Lower lobe of right lung (tissue), 2 donors: ENCODE measurements around the gene PLS3. TPM values are rescaled to one million over a fixed set of nuclear protein-coding genes. Genes with fewer than 3 reads are reported as not detected.

Experiments used
- ATAC-seq, 2 donors: fragments of 200-7000 bp; cut with Tn5 transposase; one replicate each; pipeline ENCODE4 v1.9.1; 2020 to 2022; ENCODE audit warnings: mild to moderate bottlenecking in 2 of 2, moderate library complexity in 2 of 2
- DNase-seq: peaks from one replicate; pipeline ENCODE4 v3.0.0-alpha.2; 2020
- H3K27ac ChIP-seq: fragments of 200-600 bp; one replicate; pipeline ENCODE4 v1.8.0; 2022
- H3K27me3 ChIP-seq: fragments of 200-600 bp; one replicate; pipeline ENCODE4 v1.8.0; 2022; ENCODE audit warnings: low read depth
- H3K36me3 ChIP-seq: fragments of 200-600 bp; one replicate; pipeline ENCODE4 v1.8.0; 2022; ENCODE audit warnings: mild to moderate bottlenecking
- H3K4me1 ChIP-seq: fragments of 200-600 bp; one replicate; pipeline ENCODE4 v1.8.0; 2022
- H3K4me3 ChIP-seq: fragments of 200-600 bp; one replicate; pipeline ENCODE4 v1.8.0; 2022; ENCODE audit warnings: mild to moderate bottlenecking
- H3K9me3 ChIP-seq: fragments of 200-600 bp; one replicate; pipeline ENCODE4 v1.8.0; 2022
- CTCF ChIP-seq: fragments of 200-600 bp; IDR thresholded peaks from one replicate; pipeline ENCODE4 v1.8.0; 2022; ENCODE audit warnings: antibody characterized with exemption, mild to moderate bottlenecking
- intact Hi-C: fragments of 100-400 bp; cut with DNase I; formaldehyde crosslinking; loops from one replicate; pipeline ENCODE4 v1.11.0; 2022
- total RNA-seq: library from RNA; stranded (reverse); fragmentation: NEBNext Ultra II Directional; extraction: Animal tissue kit (Norgen Biotek cat#: 25700); gene quantifications from one replicate; pipeline ENCODE4 v1.2.1, GENCODE V29; 2021
- donor health status: DM: no; HTN: yes; CAD: no; lungs with severe emphysema.

The PLS3 gene
- total RNA-seq, 1 donor from 2014 or later = 138 TPM

- no peak for ATAC-seq
- peaks cover 8% of the 10 kb centered on the region for H3K4me1 ChIP-seq
- peak overlapping the region; percentile 11 for H3K27ac ChIP-seq
- no peak for TF ChIP-seq CTCF
- intact Hi-C loops = no loop called here
- no peaks in the 10 kb centered on the region for H3K36me3 ChIP-seq
- H3K27me3 ChIP-seq = no peaks in the 10 kb centered on the region
- no peaks in the 10 kb centered on the region for H3K9me3 ChIP-seq
- DNase-seq = no peak
- peak overlapping the region; percentile 39 for H3K4me3 ChIP-seq
These were observed 34.1 kb downstream of the PLS3 start for GRCh38 chrX:115595049-115595448.

- ATAC-seq = no peak
- H3K27me3 ChIP-seq = no peaks in the 10 kb centered on the region
- no peak overlapping the region for H3K27ac ChIP-seq
- no peak overlapping the region for H3K4me3 ChIP-seq
- H3K36me3 ChIP-seq = no peaks in the 10 kb centered on the region
- TF ChIP-seq CTCF = no peak
- DNase-seq = no peak
- peaks cover 8% of the 10 kb centered on the region for H3K4me1 ChIP-seq
- intact Hi-C loops = no loop called here
- H3K9me3 ChIP-seq = no peaks in the 10 kb centered on the region
These were observed 37.6 kb downstream of the PLS3 start for GRCh38 chrX:115598556-115598955.

- TF ChIP-seq CTCF = no peak
- no peaks in the 10 kb centered on the region for H3K27me3 ChIP-seq
- no peak for ATAC-seq
- no peak overlapping the region for H3K4me3 ChIP-seq
- H3K4me1 ChIP-seq = no peaks in the 10 kb centered on the region
- H3K9me3 ChIP-seq = no peaks in the 10 kb centered on the region
- H3K27ac ChIP-seq = peak overlapping the region; percentile 1
- DNase-seq = no peak
- intact Hi-C loops = no loop called here
- H3K36me3 ChIP-seq = no peaks in the 10 kb centered on the region
These were observed 41.3 kb downstream of the PLS3 start for GRCh38 chrX:115602308-115602707.

- H3K36me3 ChIP-seq = no peaks in the 10 kb centered on the region
- no peaks in the 10 kb centered on the region for H3K9me3 ChIP-seq
- H3K4me3 ChIP-seq = no peak overlapping the region
- no peak overlapping the region for H3K27ac ChIP-seq
- no peaks in the 10 kb centered on the region for H3K4me1 ChIP-seq
- H3K27me3 ChIP-seq = no peaks in the 10 kb centered on the region
- ATAC-seq (no peak), DNase-seq (no peak)
- intact Hi-C loops = no loop called here
- TF ChIP-seq CTCF = no peak
These were observed 41.9 kb downstream of the PLS3 start for GRCh38 chrX:115602729-115603389.

GRCh38 chrX:115603534-115604074 lies 42.6 kb downstream of the PLS3 start:
- Histone ChIP-seq H3K27me3 (no peaks in the 10 kb centered on the region), H3K27ac (no peak overlapping the region), H3K36me3 (no peaks in the 10 kb centered on the region), H3K9me3 (no peaks in the 10 kb centered on the region), H3K4me3 (no peak overlapping the region), H3K4me1 (no peaks in the 10 kb centered on the region)
- no peak for TF ChIP-seq CTCF
- ATAC-seq = no peak
- intact Hi-C loops = no loop called here
- no peak for DNase-seq
